Measurements from ENCODE around the gene PPP1R3G. TPM values are rescaled to one million over a fixed set of nuclear protein-coding genes. Genes with fewer than 3 reads are reported as not detected.

PPP1R3G gene
- total RNA-seq, 1 experiment from 2014 or later = not detected

- Histone ChIP-seq H3K4me1 (ENCODE audit: insufficient read depth, low read length) (no peaks in the 10 kb centered on the region; the same call in 1 of the 2 replicates), H4K91ac (ENCODE audit: insufficient read length, low read depth, low read length) (no peak overlapping the region), H3K9ac (ENCODE audit: extremely low read depth, insufficient read length, low read length) (no peak overlapping the region), H4K20me1 (ENCODE audit: control insufficient read depth, insufficient read depth, insufficient read length) (no peaks in the 10 kb centered on the region), H3K27ac (ENCODE audit: insufficient read length, low read depth, low read length) (no peak overlapping the region), H2BK5ac (ENCODE audit: insufficient read length, low read length) (no peak overlapping the region), H3K79me2 (ENCODE audit: insufficient read depth, low read length) (no peaks in the 10 kb centered on the region), H4K5ac (ENCODE audit: insufficient read length, low read depth, low read length) (no peak overlapping the region), H2BK20ac (ENCODE audit: low read depth, low read length, poor library complexity, severe bottlenecking) (no peak overlapping the region), H3K18ac (ENCODE audit: insufficient read length, low read depth, low read length) (no peak overlapping the region), H2BK120ac (ENCODE audit: low read depth, low read length, poor library complexity, severe bottlenecking) (no peak overlapping the region), H3K56ac (ENCODE audit: insufficient read length, low read depth, low read length) (no peak overlapping the region), H3K27me3 (ENCODE audit: insufficient read depth, low read length) (no peaks in the 10 kb centered on the region), H3K4ac (ENCODE audit: low read depth, low read length) (no peak overlapping the region), H3K14ac (ENCODE audit: insufficient read depth, low read length) (no peak overlapping the region), H2BK15ac (ENCODE audit: low read depth, low read length) (no peak overlapping the region), H4K8ac (replicated peaks; ENCODE audit: insufficient read length, low read depth, low read length) (no peak overlapping the region), H3K23me2 (ENCODE audit: insufficient read length, low read depth, low read length, poor library complexity, severe bottlenecking) (no peaks in the 10 kb centered on the region), H3K9me3 (ENCODE audit: control insufficient read depth, low read depth, low read length) (no peaks in the 10 kb centered on the region), H3K79me1 (ENCODE audit: insufficient read depth, low read depth, low read length, poor library complexity, severe bottlenecking) (no peaks in the 10 kb centered on the region), H2BK12ac (ENCODE audit: insufficient read length, low read depth, low read length) (no peak overlapping the region), H2AFZ (ENCODE audit: low read length) (no peak overlapping the region), H3T11ph (ENCODE audit: low read length) (no peak overlapping the region), H2AK5ac (ENCODE audit: insufficient read length, low read length) (no peak overlapping the region), H3K23ac (ENCODE audit: insufficient read length, low read depth, low read length) (no peak overlapping the region), H3K4me2 (ENCODE audit: insufficient read depth, insufficient read length, low read length) (no peak overlapping the region)
- TF ChIP-seq CTCF (conservative IDR thresholded peaks at IDR 0.05) = no peak
- Mint-ChIP-seq H3K27me3 (ENCODE audit: low read depth) (0 out of 2 replicates have a peak, but pooled peaks cover 2% of the 10 kb centered on the region), H3K36me3 (ENCODE audit: insufficient read depth in 1 of 3, low read depth in 3 of 3) (peaks cover 0 to 10% (median 2%) of the 10 kb centered on the region in 3 experiments; a peak in 3 of 7 replicates), H3K4me1 (peaks cover 8 to 10% of the 10 kb centered on the region in 2 experiments), H3K27ac (peak overlapping the region in 1 of 3 experiments; percentile 68; a peak in 1 of 7 replicates), H3K4me3 (no peak overlapping the region), H3K9me3 (no peaks in the 10 kb centered on the region)
- no CpG with 5 or more reads among the region's 6 CpGs for WGBS (ENCODE audit: extremely low coverage, insufficient read length, low lambda C conversion rate)
- DNase-seq = no peak
Observed at GRCh38 chr6:5108536-5109150, 23.5 kb downstream of the PPP1R3G start.
